Epithelial cell of esophagus (primary cell): ENCODE data around the gene HBA1.
A peak's percentile ranks its signal among the peaks of the same experiment; 100 is the strongest.

Source experiments
- DNase-seq: peaks from one replicate; pipeline ENCODE4 v3.0.0; 2010; ENCODE audit warnings: low read depth
- H3K4me3 ChIP-seq: 2 replicates; pipeline ENCODE4 v1.5.1; 2011; ENCODE audit warnings: mild to moderate bottlenecking, low read length, control low read depth
- TF ChIP-seq, protein P1 (sequence below): IDR thresholded peaks from 2 replicates; pipeline ENCODE4 v1.5.1; 2011; ENCODE audit warnings: low read depth, mild to moderate bottlenecking, low read length, control low read depth, inconsistent platforms; ENCODE audit not compliant: insufficient read depth; ENCODE audit errors: missing control alignments

HBA1 gene

GRCh38 chr16:187330-187729 lies 10.8 kb downstream of the HBA1 start:
- TF ChIP-seq, protein P1, sequence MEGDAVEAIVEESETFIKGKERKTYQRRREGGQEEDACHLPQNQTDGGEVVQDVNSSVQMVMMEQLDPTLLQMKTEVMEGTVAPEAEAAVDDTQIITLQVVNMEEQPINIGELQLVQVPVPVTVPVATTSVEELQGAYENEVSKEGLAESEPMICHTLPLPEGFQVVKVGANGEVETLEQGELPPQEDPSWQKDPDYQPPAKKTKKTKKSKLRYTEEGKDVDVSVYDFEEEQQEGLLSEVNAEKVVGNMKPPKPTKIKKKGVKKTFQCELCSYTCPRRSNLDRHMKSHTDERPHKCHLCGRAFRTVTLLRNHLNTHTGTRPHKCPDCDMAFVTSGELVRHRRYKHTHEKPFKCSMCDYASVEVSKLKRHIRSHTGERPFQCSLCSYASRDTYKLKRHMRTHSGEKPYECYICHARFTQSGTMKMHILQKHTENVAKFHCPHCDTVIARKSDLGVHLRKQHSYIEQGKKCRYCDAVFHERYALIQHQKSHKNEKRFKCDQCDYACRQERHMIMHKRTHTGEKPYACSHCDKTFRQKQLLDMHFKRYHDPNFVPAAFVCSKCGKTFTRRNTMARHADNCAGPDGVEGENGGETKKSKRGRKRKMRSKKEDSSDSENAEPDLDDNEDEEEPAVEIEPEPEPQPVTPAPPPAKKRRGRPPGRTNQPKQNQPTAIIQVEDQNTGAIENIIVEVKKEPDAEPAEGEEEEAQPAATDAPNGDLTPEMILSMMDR, result no peak
- no peak for DNase-seq
- H3K4me3 ChIP-seq, result no peak overlapping the region

DNA sequence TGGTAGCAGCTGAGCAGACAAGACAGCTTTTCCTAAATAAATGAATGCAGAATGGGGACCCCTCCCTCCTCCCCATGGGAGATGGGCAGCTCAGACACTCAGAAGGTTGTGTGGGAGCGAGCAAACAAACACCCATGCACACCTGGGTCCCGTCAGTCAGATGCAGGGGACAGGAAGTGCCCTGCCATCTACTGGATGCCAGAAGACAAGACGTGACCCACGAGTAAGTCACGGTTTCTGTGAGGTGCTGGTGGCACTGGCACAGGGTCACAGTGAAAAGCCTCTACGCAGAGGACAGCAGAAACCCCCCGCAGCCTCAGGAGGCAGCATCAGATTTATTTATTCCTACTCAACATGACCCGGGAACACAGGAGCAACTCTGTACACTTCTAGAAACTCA lies 12.2 kb downstream of the HBA1 start:
- TF ChIP-seq, protein P1, result peak; percentile 9
- no peak overlapping the region for H3K4me3 ChIP-seq
- no peak for DNase-seq

- DNase-seq, result no peak
These were observed 13.2 kb downstream of the HBA1 start for GRCh38 chr16:189604-190186.

DNA sequence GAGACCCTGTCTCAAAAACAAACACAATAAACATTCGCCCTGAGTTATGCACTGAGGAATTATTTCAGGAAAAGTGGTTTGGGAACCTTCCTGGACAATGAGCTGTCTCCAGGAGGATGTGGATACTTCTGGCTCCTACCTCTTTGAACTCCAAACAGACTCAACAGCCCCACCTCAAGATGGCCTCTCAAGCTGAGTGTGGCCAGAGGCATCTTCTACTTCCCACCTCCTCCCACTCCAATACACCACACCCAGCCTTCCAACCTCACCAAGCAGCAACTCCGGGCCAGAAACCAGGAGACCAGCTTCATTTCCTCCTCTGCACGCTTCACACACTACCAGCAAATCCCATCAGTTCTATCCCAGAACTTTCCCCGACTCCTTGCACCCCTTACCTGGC lies 15.4 kb downstream of the HBA1 start:
- no peak for DNase-seq
- TF ChIP-seq, protein P1, result no peak
- H3K4me3 ChIP-seq, result no peak overlapping the region

More at GRCh38 chr16:189604-190186, 13.2 kb downstream of the HBA1 start:
- TF ChIP-seq, protein P1, result no peak
- no peak overlapping the region for H3K4me3 ChIP-seq

- TF ChIP-seq, protein P1, result no peak
These were observed 16.2 kb downstream of the HBA1 start for GRCh38 chr16:192686-193085.

DNA sequence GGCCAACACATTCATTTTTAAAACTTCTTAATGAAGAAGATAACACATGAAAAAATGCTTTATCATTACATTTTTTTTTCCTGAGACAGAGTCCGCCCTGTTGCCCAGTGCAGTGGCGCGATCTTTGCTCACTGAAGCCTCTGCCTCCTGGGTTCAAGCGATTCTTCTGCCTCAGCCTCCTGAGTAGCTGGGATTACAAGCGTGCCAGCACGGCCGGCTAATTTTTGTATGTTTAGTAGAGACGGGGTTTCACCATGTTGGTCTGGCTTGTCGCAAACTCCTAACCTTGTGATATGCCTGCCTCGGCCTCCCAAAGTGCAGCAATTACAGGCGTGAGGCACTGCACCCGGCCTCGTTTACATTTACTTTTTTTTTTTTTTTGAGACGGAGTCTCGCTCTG lies 17.0 kb downstream of the HBA1 start:
- TF ChIP-seq, protein P1, result no peak
- no peak for DNase-seq
- H3K4me3 ChIP-seq, result no peak overlapping the region

More at GRCh38 chr16:192686-193085, 16.2 kb downstream of the HBA1 start:
- no peak overlapping the region for H3K4me3 ChIP-seq
- no peak for DNase-seq

DNA sequence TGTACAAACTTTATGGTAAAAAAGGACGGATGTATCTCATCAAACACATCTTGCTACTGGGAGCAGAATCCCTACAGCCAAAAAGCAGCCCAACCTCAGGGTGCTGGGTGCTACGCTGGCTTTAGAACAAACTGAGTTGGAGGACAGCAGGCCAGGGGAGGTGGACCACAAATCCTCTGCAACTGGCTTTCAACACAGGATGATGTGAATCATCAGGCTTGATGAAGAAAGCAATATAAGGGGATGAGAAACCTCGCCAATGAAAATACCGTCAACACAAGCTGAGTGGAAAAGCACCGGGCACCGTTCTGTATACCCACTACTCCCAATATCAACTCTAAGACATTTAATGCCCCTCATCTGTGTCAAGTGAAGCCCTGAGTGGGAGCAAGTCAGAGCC lies 18.0 kb downstream of the HBA1 start:
- TF ChIP-seq, protein P1, result no peak
- no peak overlapping the region for H3K4me3 ChIP-seq
- no peak for DNase-seq
